A172 (cell line): Measurements from ENCODE around the gene RNF19B. TPM values are rescaled to one million over a fixed set of nuclear protein-coding genes. Genes with fewer than 3 reads are reported as not detected.
"Not testable (repeated sequence)": the region's sequence is repeated elsewhere in the genome, so short reads cannot be mapped to it uniquely, and the experiment has no call there.

ENCODE experiments used
- DNase-seq: peaks from one replicate; pipeline ENCODE4 v3.0.0-alpha.2; 2015; ENCODE audit warnings: low spot score
- total RNA-seq: library from RNA; depleted of rRNA; stranded (reverse); fragments of >200 nt; shearing (Covaris generic); gene quantifications from 2 replicates; pipeline ENCODE4 v1.2.3, GENCODE V29; 2014; rRNA removed

Gene RNF19B, protein sequence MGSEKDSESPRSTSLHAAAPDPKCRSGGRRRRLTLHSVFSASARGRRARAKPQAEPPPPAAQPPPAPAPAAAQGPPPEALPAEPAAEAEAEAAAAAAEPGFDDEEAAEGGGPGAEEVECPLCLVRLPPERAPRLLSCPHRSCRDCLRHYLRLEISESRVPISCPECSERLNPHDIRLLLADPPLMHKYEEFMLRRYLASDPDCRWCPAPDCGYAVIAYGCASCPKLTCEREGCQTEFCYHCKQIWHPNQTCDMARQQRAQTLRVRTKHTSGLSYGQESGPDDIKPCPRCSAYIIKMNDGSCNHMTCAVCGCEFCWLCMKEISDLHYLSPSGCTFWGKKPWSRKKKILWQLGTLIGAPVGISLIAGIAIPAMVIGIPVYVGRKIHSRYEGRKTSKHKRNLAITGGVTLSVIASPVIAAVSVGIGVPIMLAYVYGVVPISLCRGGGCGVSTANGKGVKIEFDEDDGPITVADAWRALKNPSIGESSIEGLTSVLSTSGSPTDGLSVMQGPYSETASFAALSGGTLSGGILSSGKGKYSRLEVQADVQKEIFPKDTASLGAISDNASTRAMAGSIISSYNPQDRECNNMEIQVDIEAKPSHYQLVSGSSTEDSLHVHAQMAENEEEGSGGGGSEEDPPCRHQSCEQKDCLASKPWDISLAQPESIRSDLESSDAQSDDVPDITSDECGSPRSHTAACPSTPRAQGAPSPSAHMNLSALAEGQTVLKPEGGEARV
- 7.4 and 7.9 TPM in 2 replicates for total RNA-seq

DNA sequence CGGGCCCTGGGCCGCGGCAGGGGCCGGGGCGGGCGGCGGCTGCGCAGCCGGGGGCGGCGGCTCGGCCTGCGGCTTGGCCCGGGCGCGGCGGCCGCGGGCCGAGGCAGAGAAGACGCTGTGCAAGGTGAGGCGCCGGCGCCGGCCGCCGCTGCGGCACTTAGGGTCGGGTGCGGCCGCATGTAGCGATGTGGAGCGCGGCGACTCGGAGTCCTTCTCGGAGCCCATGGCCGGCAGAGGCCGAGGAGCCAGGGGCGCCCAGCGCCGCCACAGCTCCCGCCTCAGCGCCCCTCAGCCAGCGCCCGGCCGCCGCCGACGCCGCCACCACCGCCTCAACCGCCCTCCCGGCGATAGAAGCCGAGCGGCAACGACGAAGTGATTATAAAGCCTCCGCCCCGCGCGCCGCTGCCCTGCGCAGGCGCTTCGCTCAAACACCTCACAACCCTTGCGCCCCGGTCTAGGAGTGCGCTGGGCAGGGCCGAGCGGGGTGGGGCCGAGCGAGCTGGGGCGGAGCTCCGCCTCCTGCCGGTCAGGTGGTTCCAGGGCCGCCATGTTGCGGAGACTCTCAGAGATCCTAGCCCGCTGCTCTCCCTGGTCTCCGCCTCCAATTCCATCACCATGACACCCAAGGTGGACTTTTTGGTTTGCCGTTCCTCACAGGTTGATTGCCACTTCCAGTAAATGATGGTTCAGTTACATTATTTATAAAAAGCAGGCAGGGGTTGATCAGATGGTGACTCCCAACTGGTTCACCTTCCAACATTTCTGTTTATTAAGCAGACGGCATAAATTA is at the start of gene RNF19B:
Gene RNF19B (minus strand): TSS at position 349 of the 790 bp plus-strand sequence. CDS start 124 bp downstream, at position 225.
- DNase-seq, result peak; percentile 82

DNA sequence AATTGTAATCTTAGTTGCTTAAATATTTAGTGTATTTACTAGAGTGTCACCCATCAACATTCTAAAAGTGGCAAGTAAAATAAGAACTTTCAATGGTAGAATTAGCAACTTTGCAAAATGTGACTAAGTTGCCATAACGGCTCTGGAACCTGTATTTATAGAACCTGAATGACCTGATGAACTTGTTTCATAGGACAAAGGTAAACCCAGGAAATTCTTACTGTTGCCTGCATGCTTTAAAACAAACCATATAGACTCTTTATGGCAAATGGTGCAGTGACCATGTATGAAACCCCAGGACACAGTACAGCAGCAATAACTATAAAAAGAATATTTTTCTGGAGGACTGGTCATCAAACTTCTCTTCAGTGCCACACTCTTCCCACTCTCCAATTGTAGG is 49.2 kb upstream of the RNF19B start:
- DNase-seq, result no peak

DNA sequence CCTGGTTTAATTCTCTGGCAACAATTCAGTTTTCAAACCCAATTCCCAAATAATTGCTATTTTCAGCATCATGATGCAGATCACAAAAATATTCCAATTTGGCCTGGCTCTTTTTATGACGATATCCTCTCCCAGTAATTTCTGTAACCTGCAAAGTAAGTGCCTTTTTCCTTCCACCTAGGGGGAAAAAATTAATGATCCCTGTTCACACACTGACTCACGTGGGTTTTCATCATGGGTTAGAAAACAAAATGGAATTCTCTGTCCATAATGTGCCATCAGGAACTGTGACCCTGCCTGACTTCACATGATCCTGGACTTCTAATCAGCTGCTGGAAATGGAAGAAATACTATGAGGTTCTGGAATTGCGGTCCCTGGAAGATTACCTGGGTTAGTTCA is 47.6 kb upstream of the RNF19B start:
- DNase-seq, result no peak

DNA sequence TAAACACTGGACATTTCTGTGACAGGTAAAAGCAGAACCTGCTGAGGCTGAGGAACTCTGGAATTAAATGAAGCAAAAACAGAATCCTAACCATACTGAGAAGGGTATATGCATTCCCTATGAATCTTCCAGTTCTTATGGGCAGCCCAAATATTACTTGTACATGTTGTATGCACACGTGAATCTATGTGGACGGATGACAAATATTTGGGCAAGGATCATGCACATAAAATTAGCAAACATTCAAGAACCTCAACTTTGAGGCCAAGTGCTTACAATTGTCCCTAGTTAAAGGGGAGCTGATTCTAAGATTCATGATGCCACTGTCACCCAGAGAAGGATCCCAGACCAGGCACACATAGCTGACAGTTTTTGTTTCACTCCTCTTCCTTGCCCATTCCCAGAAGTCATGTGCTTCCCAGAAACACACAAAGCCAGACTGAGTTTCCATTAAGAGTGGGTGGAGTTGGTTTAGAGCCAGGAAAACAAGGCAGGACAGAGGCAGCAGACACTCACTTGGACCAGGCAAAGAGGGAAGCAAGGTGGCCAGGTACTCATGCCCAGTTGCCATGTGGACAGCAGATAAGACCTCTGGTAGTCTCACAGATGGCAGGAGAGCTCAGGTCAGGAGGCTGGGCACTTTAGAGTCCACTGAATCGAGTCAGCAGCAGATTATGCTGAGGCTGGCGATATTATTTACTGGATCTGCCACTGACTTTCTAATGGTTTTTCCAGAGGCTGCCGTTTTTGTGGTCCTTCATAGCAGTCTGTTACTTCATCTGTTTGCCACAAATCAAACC is 46.5 kb upstream of the RNF19B start:
- no peak for DNase-seq

DNA sequence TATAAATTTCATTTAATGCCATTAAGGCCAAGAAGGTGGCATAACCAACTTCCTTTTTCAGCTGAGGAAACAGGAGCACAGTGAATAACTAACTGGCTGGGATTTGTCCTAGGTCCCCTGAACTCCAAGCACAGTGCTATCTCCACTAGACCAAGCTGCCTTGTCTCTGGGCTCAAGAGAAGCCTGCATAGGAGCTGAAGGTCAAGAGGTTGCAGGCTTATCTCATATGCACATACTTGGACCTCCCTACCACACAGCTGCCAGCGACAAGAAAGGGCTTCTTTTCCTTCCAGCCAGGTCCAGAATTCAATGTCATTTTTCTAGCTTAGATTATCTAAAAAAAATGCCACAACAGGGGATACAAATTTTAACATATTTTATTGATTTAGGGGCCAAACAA is 45.0 kb upstream of the RNF19B start:
- DNase-seq, result no peak

DNA sequence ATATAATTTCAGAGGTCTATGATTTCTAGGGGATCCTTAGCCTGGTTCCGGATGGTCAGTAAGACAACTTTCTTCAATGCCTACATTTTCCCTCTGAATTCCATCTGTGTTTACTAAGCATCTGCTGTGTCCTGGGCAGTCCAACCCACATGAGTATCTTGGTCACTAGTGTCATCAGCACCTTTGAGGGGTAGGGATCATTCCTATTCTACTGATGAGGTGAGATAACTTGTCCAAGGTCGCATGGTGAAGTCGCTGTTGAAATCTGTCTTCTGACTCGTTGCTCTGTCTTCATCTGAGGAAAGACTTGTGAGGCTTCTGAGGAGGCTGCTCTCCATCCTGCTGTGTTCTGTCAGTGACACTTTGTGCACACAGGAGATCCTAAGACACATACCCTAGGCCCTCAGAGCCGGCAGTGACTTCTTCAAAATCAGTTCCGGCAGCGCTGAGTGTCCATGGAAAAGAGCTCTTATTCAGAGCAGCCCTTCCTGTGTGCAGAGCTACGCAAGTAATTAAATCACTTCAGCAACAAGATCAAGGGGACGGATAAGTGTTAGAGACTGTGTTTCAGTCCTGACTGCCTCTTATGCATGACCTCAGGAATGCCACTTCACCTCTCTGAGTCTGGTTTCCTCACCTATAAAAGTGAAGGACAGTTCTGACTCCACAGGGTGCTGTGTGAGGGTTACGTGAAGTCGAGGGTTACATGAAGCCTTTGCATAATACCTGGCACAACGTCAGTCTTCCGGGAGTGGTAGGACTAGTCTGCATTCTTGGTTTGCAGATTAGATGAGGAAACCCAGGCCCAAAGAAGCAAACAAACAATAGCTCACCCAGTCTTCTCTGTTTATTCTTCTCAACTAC is 43.7 kb upstream of the RNF19B start:
- DNase-seq, result no peak

DNA sequence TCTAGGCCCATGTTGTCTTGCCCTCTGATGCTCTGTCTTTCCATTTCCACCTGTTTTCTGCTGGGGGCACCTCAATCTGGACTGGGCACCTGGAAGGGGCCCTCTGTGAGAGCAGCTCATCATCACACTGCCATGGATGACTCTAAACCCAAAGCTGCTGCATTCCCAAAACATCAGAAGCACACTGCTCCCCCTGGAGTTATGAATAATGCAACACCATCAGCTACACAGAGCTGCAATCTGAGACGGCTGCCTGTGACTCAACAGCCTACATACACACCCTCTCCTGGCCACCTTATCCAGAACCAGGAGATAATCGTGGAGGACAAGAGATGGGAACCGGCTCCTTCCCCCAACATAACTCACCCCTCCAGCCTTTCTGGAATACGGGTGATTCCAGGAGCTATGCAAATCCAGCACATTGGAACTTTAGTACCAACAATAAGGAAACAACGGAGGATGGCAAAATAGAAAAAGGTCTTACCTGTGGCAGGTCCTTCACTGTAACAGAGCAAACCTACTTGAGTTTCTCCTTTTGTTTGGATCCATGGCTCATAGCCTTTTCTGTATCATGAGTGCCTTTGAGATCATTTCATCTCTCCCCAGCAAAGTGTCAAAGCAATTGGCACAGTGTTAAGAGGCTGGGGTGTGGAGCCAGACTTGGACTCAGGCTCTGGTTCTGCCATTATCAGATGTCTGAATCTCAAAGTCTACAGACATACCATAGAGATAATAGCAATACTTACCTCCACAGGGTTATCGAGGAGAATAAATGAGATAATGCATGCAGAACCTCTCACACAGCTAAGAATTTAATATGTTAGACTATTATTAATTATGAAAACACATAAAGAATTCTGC is 42.8 kb upstream of the RNF19B start:
- DNase-seq, result peak; percentile 79

DNA sequence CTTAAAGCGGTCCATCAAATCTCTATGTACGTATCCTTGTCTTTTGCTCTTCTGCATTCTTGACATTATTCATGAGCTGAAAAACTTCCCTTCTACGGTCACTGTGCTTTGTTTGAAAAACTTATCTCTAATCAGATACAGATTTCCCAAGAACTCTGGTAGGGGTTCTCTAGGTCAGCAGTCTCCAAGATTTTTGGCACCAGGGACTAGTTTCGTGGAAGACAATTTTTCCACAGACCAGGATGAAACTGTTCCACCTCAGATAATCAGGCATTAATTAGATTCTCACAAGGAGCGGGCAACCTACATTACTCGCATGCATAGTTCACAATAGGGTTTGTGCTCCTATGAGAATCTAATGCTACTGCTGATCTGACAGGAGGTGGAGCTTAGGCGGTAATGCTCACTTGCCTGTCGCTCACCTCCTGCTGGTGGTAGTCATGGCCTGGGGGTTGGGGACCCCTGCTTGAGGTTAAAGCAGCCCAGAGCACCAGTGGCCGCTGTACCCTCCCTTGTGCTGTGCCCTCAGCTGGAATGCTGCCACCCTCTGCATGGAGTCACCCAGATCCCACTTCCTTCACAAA is 41.3 kb upstream of the RNF19B start:
- no peak for DNase-seq

DNA sequence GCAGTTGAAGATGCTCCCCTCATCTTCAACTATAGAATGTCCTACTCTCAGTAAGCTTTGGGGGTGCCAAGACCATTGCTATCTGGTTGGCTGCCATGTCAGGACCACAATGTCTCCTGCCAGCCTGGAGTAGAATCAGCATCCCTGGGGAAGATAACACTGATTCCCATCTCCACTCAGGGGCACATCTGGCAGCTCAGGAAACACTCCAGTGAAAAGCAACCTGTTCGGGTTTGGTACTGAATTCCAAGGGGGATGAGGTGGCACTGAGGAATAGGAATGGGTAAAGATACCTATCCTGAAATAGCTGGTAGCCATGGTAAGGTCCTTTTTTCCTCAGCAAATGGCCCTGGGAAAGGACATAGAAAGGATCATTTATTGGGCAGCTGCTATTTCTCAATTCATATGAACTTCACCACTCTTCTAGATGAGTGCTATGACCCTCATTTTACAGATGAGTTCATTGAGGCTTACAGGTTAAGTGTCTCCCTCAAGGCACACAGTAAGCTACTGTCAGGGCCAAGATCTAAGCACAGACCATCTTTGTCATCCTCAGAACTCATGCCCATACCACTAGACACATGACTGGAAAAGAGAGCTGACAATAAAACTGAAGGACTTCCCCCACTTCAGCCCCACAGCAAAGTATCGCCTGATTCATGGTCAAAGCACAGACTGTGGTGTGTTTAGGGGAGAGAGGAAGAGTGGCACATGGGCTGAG is 40.7 kb upstream of the RNF19B start:
- no peak for DNase-seq

DNA sequence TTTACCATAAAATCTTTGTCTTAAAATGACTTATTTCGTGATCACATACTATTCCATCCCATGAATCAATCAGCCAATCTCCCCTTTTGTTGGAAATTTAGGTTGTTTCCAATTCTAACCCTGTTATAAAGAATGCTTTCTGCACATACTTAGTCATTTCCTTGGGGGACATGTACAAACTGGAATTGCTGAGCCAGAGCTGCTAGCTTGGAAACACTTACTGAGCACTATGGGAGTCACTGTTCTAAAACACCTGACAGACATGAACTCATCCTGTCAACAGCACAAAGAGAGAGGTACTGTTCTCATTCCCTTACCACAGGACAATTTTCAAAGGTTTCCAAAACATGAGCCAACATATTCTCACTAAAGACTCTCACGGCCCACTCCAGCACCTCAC is 40.0 kb upstream of the RNF19B start:
- no peak for DNase-seq

DNA sequence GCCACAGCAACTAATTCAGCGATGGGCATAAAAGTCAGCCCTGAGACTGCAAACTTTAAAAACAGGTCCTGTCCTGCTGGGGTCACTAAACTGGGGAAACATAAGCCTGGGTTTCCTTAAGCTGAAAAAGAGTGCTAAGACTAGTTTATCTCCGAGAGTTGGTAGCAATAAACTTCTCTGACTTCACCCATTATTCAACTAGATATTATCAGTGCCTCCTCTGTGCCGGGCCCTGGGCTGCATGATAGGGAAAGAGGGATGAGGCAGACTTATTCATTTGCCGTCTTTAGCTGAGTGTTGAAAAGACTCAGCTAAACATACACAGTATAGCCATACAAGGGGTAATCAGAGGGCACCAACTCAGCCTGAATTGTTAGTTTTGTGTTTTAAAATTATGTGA is 39.0 kb upstream of the RNF19B start:
- no peak for DNase-seq

DNA sequence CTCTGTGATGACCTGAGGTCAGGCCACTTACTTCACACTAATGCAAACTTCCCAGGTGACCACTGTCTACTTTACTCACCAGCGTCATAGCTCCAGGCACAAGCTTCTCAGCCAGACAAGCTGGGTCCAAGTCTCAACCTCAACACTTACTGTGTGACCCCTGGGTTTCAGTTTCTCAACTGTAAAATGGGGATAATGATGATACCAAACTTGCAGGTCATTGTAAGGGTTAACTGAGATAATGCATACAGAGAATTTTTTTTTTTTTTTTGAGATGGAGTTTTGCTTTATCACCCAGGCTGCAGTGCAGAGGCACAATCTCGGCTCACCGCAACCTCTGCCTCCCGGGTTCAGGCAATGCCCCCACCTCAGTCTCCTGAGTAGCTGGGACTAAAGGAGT is 37.4 kb upstream of the RNF19B start:
- no peak for DNase-seq

DNA sequence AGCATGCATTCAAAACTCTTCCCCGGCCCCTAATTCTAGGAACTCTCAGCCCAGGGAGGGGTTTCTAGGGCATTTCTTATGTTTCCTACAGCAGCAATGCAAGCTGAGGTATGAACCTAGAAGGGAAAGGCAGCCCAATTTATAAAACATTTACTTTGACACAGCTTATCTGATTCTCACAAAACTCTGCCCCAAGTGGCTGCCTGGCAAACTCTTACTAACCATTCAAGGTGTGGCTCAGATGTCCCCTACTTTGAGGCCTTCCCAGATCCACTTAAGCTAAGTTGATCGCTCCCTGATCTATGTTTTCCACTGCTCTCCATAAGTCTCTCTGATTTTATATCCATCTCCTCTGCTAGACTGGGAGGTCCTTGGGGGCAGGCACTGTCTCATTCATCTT is 36.7 kb upstream of the RNF19B start:
- no peak for DNase-seq

DNA sequence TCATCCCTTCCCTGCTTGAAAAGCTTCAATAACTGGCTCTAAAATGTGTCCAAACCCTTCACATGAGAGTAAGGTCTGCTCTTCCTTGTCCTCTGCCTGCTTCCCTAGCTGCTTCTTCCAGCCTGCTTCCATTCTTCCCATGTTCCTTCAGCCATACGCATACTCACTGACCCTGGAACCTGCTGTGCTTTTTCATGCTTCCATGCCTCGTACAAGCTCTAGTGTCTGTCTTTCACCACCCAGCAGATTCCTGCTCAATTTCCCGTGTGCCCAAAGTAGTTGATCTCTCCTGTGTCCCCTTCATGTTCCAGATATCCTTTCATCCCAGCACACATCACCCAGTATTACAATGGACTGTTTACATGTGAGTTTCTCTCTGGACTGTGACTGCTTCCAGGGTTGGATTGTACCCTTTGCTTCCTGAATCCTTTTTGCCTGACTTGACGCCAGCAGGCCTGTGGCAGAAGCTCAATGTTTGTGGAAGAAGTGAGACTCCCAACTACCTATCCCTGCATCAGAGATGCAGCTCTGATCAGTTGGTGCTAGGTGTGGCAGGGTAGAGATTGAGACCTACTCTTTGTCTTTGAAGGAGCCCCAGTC is 35.9 kb upstream of the RNF19B start:
- no peak for DNase-seq

DNA sequence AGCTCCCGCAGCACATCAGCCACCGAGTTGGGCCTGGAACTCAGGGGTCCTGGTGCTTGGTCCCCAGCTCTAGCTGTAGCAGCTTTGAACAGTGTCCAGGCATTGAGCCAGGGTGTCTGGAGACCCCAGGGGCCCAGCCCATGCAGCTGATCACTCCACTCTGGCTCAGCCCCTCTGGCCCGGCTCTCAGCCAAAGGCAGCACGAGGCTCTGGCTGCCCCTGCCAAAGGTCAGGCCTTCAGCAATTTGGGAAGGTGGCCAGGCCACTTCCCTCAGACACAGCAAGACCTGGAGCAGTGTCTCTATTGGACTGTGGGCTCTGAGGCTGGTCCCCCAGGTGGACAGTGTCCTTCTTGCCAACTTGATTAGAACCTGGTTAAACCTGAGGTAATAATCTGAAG is 34.4 kb upstream of the RNF19B start:
- DNase-seq, result no peak

DNA sequence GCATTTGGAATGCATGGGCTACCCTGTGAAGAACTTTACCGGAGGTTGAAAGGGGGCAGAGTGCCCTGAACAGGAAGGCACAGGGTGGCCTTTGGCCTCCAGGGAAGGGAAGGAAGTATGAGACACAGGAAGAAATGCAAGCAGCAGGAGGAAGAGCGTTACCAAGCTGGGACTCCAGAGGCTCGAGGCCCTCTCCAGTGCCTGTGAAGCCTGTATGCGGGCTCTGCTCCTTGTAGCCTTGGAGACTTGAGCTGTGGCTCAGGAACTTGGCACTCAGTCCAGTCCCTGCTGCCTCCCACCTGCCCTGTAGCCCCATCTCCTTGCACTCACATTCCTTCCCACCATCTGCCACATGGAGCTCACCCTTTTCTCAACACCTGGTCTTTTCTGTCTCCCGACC is 33.5 kb upstream of the RNF19B start:
- DNase-seq, result no peak

DNA sequence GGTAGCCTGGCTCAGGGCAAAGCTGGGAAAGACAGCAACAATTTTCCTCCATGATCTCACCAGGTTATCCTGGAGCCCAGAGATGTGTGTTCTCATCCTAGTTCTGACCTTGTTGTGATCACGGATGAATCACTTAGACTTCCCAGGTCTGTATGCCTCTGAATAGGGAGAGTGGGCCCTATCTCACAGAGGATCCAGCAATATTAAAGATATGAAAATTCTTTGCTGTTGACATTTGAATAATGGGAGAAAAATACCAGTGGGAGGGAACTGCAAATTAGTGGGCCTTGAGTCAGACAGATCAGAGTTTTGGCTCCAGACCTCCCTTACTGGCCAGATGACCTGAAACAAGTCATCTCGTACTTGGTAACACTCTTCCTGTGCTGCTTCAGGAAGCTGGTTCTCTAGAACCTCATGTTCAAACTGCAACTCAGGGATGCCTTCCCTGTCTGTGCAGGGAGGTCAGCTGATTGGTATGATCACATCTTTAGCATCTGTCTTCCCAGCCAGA is 32.8 kb upstream of the RNF19B start:
- DNase-seq, result peak; percentile 42

DNA sequence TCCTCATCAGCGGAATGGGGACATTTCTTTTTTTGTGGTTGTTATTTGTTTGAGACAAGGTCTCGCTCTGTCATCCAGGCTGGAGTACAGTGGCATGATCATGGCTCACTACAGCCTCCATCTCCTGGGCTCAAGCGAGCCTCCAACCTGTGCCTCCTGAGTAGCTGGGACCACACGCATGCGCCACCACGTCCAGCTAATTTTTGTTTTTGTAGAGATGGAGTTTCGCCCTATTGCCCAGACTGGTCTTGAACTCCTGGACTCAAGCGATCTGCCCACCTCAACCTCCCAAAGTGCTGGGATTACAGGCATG is 28.7 kb upstream of the RNF19B start:
- DNase-seq, result not testable (repeated sequence)
